SHP77 (cell line): ENCODE data around the gene MTFP1.
A peak's percentile ranks its signal among the peaks of the same experiment; 100 is the strongest.
"Not testable (repeated sequence)": the region's sequence is repeated elsewhere in the genome, so short reads cannot be mapped to it uniquely, and the experiment has no call there.

Experiments used
- DNase-seq, 2 experiments: peaks; one replicate each; lab custom pipeline; 2025; lab: John Stamatoyannopoulos, UW

The MTFP1 gene

GRCh38 chr22:30425616-30426387 is at the start of gene MTFP1:
Gene MTFP1 (plus strand): TSS chr22:30425768. CDS start chr22:30425880, 112 bp downstream.
- peak; percentile 66 to 77 for DNase-seq

- no peak for DNase-seq
Observed at GRCh38 chr22:30380011-30380410, 45.6 kb upstream of the MTFP1 start.

DNA sequence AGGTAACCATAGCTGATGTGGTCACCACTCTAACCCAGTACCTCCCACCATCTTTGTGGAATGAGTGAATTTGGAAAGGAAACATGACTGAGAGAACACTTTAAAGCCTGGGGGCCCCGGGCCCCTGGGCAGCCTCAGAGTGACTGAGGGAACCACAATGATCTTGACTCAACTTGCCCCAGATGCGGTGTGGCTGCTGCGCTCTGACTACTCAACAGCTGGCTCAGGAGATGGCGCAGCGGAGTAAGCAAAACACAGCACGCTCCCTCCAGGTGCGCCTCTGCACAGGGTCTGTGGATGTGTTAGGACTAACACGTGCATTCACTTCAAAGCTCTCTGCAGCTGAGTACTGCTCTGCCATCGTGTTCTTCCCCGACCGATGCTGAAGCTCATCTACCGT is 44.3 kb upstream of the MTFP1 start:
- DNase-seq: no peak

DNA sequence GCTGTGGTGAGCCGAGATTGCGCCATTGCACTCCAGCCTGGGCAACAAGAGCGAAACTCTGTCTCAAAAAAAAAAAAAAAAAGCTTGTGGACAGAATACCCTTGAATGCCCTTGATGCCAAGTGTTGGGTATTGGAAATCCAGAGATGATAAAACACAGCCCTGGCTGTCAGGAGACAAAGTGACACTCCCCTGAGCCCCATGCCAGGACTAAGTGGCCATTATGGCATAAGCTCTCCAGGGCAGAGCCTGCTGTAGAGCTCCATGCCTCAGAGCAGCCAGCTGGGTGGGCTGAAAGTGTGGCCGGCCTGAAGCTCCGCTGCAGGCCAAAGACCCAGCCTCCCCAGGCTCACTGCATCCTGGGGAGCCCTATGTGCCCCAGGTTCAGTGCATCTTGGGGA is 43.2 kb upstream of the MTFP1 start:
- no peak for DNase-seq

DNA sequence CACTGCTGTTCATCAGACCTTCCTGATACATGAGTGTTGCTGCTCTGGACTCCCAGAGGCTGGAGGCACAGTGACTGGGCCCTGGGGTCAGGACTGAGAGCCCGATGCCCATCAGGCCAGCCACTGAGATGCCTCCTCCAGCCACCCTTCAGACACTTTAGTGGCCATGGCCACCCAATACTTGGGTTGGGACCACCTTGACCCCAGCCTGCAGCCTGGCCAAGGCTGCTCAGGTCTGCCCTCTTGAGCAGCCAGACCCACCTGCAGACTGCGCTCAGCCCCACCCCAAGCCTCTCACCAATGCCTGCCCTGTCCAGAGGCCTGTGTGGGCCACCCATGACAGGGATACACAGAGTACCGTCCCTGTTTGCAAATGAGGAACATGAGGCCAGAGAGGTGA is 42.5 kb upstream of the MTFP1 start:
- DNase-seq: no peak

GRCh38 chr22:30385942-30386341 is 39.6 kb upstream of the MTFP1 start:
- no peak for DNase-seq

DNA sequence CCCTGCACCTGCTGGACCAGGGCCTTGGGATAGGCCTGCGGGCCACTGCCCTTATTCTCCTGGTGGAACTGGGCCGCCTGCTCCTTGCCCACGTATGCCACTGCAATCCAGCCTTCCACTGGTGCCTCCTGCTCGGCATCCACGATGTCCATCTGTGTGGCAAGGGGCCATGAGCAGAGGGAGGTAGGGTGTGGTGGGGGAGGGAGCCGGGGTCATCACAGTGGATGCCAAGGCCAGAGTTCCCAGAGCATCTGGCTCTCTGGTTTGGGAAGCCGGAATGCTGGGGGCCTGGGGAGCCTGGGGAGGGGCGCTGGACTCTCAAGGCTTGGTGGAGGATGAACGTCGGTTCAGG is 39.0 kb upstream of the MTFP1 start:
- no peak for DNase-seq

DNA sequence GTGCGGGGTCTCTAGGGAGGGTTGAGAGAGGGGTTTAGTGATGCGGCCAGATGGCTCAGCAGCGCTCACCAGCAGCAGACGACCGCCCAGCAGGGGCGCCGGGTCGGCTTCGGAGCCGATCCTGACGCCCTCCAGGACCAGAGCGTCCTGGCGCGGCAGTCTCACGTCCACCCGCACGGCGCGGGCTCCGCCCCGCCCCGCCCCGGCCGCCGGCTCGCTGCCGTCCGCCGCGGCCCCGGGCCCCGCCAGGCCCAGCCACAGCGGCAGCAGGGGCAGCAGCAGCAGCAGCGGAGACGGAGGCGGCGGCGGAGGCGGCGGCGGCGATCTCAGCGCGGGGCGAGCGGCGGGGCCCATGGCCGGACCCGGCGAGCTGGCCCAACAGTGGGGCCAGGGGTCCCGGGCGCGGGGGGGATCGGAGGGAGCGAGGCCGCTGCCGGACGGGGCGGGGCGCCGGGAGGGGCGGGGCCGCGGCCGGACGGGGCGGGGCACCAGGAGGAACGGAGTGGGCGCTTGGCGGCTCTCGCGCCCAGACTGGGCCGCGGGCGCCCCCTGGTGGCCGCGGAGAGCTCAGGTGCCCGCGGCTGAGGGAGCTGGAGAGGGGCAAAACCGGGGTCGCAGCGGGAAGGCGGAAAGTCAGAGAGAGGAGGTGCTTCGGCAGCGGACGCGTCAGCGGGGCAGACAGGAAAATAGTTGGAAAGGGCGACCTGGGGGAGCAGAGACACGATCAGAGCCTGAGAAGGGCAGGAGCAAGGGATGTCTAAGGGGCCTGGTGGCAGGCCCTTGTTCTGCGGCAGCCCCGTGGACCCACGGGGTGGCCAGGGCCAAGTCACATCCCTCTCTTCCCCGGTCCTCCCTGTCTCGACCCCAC is 38.4 kb upstream of the MTFP1 start, which contains the start of gene RNF215:
Gene RNF215, minus strand, starts transcription at position 452 of the 868 bp plus-strand sequence. Its CDS starts 98 bp downstream, at position 354.
- DNase-seq: peak; percentile 44 to 66

DNA sequence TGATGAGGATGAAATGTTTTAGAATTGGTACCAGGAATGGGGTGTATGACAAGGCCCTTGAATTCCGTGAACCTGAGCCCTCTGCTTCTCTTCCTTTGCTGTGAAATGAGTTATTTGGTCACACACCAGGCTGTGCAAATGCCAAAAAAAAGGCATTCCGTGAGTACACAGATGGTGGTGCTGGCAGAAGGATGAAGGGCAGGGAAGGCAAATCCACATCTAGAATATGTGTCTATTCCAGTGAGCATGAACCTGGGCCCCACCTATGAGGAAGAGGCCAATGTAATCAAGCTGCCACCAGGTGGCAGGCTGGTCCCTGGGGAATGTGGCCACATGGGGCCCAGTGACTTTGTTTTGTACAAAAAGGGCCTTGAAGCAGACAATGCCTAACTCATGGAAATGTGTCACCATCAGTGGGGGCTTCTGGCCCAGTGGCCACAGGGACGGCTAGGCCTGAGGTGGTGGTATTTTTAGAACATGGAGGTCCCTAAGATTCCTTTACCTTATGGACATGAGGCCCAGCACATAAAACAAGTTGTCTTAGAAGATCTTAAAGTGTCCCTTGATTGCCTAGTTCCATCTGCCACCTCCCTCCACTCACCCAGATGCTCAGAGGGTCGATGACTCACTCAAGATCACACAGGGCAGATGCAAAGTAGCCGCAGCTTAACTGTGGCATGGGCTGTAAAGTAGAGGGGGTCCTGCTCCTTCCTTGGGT is 34.4 kb upstream of the MTFP1 start:
- DNase-seq: peak; percentile 62 to 87

DNA sequence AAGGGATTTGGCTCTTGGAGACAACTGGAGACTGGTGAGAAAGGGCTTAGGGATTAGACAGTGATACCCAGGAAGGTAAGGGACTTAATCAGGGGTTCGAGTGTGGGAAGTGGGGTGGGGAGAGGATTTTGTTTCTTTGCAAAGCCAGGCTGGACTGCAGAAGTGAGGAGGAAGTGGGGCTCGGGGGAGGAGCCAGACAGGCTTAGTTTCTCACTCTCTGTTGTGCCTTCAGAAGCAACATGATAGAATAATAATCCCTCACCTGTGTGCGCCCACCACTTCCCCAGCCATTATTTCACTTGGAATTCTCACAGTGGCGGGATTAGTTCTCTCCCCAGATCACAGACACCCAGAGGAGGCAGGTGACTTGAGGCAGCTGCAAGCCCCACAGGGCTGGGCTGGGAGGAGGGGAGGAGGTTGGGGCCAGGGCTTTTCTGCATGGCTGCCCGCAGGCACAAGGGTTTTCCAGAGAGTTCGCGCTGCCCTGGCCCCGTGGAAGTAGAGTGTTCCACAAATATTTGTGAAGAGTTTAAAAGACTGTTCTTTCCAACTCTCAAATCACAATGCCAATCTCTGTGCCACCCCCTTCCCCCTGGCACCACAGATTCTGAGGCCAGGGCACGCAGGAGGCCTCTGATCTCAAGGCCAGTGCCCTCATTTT is 32.8 kb upstream of the MTFP1 start:
- DNase-seq: peak; percentile 7 to 53

- DNase-seq: no peak
Observed at GRCh38 chr22:30393322-30393680, 32.3 kb upstream of the MTFP1 start.

DNA sequence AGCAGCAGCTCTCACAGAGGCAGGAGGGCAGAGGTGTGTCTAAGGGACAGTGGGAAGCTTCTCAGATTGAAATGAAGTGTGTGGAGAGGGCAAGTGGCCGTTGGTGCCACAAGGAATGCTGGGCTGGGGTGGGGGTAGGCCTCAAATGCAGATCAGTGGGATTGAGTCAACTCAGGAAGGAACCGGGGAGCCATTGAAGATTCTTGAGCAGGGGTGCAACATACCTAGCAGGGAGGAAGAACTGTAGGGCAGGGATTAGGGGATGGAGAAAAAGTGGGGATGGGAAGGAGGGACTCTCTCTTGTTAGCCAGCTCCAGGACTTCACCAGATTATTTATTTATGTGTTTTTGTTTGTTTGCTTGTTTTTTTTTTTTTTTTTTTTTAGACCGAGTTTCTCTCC is 31.7 kb upstream of the MTFP1 start:
- DNase-seq: no peak

GRCh38 chr22:30396871-30397655 is 28.5 kb upstream of the MTFP1 start, which contains the start of gene SEC14L2:
Gene SEC14L2 (plus strand): TSS chr22:30397018. CDS start chr22:30397117, 99 bp downstream.
- peak; percentile 46 to 61 for DNase-seq

DNA sequence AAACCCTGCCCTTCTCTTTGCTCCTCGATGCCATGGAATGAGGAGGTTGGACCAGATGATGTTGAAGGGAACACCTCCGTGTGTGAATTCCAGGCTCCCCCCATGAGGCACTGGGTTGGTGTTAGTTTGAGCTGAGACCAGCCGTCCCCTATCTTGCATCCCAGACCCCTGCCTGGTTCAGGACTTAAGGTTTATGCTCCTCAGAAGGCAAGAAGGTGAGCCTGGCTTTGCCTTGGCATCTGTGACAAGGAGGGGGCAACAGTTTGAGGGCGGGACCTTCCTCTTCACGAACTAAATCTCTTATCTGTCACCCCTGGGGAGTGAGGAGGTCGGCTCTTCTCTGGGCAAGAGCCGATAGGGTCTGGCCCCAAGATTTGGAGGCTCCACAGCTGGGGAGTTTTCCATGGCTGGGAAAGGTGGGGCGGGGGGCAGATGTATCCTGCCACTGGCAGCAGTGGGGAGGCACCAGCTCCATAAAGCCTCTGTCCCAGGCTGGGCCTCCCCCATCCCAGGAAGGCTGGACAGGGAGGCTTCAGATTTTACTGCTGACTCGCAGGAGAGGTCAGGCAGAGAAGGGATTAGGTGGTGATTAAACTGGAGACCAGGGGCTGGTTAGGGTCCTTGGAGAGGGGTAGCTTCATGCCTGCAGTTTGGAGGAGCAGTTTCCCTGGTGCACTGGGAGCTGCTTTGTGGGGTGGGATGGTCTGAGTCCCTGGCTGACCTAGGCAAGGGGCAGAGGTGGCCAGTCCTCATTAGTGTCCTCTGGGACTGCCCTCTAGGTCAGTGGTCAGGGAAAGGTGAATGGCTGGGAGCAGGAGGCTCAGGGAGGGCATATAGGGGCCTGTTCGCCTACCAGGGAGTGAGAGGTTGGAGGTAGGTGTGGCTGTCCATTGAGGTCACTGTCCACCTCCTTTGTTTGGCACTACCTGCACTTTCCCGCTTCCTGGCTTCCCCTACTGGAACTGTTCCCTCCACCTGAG is 27.6 kb upstream of the MTFP1 start:
- DNase-seq: no peak

- no peak for DNase-seq
Observed at GRCh38 chr22:30398685-30399680, 26.6 kb upstream of the MTFP1 start.

- DNase-seq: no peak
Observed at GRCh38 chr22:30399718-30400117, 25.9 kb upstream of the MTFP1 start.

DNA sequence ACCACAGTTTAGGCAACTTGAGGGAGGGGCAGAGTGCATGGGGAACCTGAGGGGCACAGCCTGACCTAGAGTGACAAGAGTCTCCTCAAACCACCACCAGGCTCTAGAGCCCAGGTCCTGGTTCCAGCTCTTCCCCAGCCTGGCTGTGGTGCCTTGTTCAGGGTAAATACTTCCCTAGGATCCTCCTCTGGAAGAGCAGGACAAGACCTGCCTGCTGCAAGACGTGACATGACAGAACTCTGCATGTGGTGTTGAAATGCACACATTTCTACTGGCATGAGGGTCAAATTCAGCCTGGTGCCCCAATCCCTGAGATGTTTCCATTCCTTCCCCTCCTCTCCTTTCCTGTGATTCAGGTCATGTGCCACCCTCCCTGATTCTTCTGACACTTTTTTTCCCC is 25.4 kb upstream of the MTFP1 start:
- no peak for DNase-seq

- not testable (repeated sequence) for DNase-seq
Observed at GRCh38 chr22:30401024-30401423, 24.5 kb upstream of the MTFP1 start.
